ENCODE measurements around the gene SERAC1. TPM values are rescaled to one million over a fixed set of nuclear protein-coding genes. Genes with fewer than 3 reads are reported as not detected.

The SERAC1 gene
- total RNA-seq, 2 donors from 2014 or later: 15.1 to 19.4 TPM

DNA sequence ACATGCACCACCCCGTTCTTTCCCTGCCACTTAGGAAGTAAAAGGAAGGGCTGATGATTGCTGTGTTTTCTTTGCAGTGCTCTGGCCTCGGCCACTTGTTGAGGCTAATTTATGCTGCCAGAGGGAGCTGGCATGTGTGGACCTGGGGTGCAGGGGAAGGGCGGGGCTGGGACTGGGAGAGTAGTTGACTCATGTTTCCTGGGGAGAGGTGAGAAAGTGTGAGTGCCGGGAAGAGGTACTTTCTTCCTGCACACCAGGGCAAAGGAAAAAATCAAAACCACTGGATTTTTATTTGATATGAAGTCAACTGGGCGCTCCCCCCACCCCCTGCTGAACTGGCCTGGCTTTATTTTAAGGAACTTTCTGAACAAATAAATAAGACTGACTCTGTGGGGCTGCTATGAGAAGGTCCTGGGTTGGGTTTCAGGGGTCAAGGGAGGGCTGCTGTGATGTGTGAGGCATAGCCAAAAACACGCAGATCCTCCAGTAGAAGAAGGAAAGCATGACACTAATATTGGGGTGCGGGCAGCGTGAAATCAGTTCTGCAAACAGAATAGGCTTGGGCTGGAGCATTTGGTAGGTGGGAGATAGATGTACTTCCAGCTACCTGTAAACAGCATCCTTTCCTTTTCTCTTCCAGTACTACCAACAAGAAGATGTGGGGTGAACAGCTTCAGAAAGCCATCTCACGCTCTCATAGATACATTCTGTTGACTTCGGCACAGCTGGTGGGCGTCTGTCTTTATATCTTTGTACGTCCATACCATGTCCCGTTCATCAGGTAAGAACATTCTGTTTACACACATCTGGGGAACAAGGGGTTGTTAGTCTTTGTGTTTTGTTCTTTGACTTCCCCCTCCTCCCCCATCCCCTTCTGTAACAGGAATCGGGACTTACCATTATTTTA lies 98.9 kb downstream of the SERAC1 start:
- H3K4me3 Mint-ChIP-seq: no peak overlapping the region
- Histone ChIP-seq H3K27ac (ENCODE audit: low read depth, low read length) (no peak overlapping the region), H3K9ac (ENCODE audit: extremely low read depth, low read length, poor library complexity, severe bottlenecking) (no peak overlapping the region), H3K4me1 (ENCODE audit: control insufficient read depth, insufficient read depth, low read length) (no peaks in the 10 kb centered on the region), H3K9me3 (ENCODE audit: control insufficient read depth, low read length) (no peaks in the 10 kb centered on the region), H3K27me3 (ENCODE audit: control insufficient read depth, insufficient read depth, low read length, poor library complexity, severe bottlenecking) (no peaks in the 10 kb centered on the region), H3K36me3 (ENCODE audit: control insufficient read depth, insufficient read depth, low read length) (peaks cover 46% of the 10 kb centered on the region), H3K4me3 (ENCODE audit: low read length) (no peak overlapping the region)
- no peaks in the 10 kb centered on the region for H3K27me3 Mint-ChIP-seq (ENCODE audit: insufficient read depth)
- no peak overlapping the region for H3K27ac Mint-ChIP-seq
- peaks cover 8% of the 10 kb centered on the region for H3K4me1 Mint-ChIP-seq
- H3K36me3 Mint-ChIP-seq (ENCODE audit: low read depth): peaks cover 25% of the 10 kb centered on the region
- no peaks in the 10 kb centered on the region for H3K9me3 Mint-ChIP-seq
- 91 to 100% methylated on average over 8 to 14 of the region's 14 CpGs for WGBS, 2 experiments (ENCODE audit: insufficient coverage in 1 of 2, insufficient read length in 1 of 2)
- TF ChIP-seq, protein P1, sequence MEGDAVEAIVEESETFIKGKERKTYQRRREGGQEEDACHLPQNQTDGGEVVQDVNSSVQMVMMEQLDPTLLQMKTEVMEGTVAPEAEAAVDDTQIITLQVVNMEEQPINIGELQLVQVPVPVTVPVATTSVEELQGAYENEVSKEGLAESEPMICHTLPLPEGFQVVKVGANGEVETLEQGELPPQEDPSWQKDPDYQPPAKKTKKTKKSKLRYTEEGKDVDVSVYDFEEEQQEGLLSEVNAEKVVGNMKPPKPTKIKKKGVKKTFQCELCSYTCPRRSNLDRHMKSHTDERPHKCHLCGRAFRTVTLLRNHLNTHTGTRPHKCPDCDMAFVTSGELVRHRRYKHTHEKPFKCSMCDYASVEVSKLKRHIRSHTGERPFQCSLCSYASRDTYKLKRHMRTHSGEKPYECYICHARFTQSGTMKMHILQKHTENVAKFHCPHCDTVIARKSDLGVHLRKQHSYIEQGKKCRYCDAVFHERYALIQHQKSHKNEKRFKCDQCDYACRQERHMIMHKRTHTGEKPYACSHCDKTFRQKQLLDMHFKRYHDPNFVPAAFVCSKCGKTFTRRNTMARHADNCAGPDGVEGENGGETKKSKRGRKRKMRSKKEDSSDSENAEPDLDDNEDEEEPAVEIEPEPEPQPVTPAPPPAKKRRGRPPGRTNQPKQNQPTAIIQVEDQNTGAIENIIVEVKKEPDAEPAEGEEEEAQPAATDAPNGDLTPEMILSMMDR (conservative IDR thresholded peaks at IDR 0.05): no peak
- peak; percentile 74 for DNase-seq

DNA sequence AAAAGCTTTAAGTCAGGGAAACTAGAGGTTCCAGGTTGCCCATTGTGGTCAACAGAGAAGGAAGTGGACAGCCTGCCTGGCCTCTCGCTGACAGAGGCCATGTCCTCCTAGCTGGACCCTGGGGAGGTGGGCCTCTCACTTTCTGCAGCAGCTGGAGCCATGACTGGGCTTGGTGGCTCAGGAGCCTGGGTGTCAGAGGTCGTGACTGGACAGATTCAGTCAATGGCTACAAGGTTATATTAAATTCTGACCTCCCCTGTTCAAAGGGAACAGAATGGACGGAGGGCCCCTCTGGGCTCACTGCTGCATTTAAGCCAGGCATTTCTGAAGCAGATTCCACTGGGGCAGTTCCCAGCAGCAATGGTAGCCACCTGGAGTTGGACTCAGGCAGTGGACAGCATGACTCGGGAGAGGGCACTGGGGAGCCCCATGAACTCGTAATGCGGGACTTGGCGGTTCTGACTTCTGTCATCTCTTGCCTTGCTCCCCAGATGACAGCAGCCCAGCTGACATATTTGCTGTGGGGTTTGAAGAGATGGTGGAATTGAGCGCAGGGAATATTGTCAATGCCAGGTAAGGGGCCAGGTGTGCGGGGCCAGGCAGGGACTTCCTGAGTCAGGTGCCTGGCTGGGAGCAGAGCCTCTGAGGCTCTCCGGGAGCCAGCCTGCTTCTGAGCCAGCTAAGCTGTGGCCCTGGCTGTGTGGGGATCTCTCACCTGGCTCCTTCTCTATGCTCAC lies 99.7 kb downstream of the SERAC1 start:
- H3K27me3 ChIP-seq (ENCODE audit: control insufficient read depth, insufficient read depth, low read length, poor library complexity, severe bottlenecking): no peaks in the 10 kb centered on the region
- Mint-ChIP-seq H3K36me3 (ENCODE audit: low read depth) (peaks cover 26% of the 10 kb centered on the region), H3K27ac (no peak overlapping the region), H3K4me3 (no peak overlapping the region), H3K4me1 (peaks cover 8% of the 10 kb centered on the region), H3K9me3 (no peaks in the 10 kb centered on the region), H3K27me3 (ENCODE audit: insufficient read depth) (no peaks in the 10 kb centered on the region)
- H3K9me3 ChIP-seq (ENCODE audit: control insufficient read depth, low read length): no peaks in the 10 kb centered on the region
- DNase-seq: no peak
- H3K4me3 ChIP-seq (ENCODE audit: low read length): no peak overlapping the region
- peaks cover 44% of the 10 kb centered on the region for H3K36me3 ChIP-seq (ENCODE audit: control insufficient read depth, insufficient read depth, low read length)
- no peak overlapping the region for H3K9ac ChIP-seq (ENCODE audit: extremely low read depth, low read length, poor library complexity, severe bottlenecking)
- no peak overlapping the region for H3K27ac ChIP-seq (ENCODE audit: low read depth, low read length)
- WGBS, 2 experiments (ENCODE audit: insufficient coverage in 1 of 2, insufficient read length in 1 of 2): 93 to 96% methylated on average over 4 to 10 of the region's 10 CpGs
- TF ChIP-seq, protein P1 (conservative IDR thresholded peaks at IDR 0.05): no peak
- no peaks in the 10 kb centered on the region for H3K4me1 ChIP-seq (ENCODE audit: control insufficient read depth, insufficient read depth, low read length)

DNA sequence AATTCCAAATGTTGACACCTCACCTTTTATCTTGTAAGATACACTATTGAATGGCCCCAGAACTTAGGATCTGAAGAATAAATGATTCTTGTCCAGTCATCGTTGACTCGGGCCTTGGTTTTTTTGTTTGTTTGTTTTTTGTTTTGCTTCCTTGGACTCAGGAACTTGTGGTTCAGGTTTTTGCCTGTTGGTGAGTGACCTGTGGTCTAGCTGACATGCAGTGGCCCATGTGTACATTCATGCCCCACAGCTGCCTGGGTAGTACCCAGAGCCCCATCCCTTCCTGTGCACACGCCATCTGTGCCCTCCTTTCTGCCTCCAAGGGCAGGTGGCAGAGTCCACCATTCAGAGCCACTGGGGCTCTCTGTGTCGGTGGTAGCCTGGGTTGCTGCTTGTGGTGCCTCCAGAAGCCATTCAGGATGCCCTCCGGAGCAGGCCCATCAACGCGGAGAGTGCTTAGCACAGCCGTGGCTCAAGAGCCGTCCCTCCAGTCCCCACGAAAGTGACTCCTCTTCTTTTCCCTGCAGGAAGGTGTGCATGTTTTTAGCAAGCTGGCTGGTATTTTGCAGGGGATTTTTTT lies 100.5 kb downstream of the SERAC1 start:
- H3K4me3 Mint-ChIP-seq: no peak overlapping the region
- H3K4me3 ChIP-seq (ENCODE audit: low read length): no peak overlapping the region
- no peak overlapping the region for H3K9ac ChIP-seq (ENCODE audit: extremely low read depth, low read length, poor library complexity, severe bottlenecking)
- H3K4me1 ChIP-seq (ENCODE audit: control insufficient read depth, insufficient read depth, low read length): no peaks in the 10 kb centered on the region
- no peak for DNase-seq
- H3K27ac ChIP-seq (ENCODE audit: low read depth, low read length): no peak overlapping the region
- H3K36me3 Mint-ChIP-seq (ENCODE audit: low read depth): peaks cover 33% of the 10 kb centered on the region
- peaks cover 8% of the 10 kb centered on the region for H3K4me1 Mint-ChIP-seq
- TF ChIP-seq, protein P1 (conservative IDR thresholded peaks at IDR 0.05): no peak
- peaks cover 49% of the 10 kb centered on the region for H3K36me3 ChIP-seq (ENCODE audit: control insufficient read depth, insufficient read depth, low read length)
- no peaks in the 10 kb centered on the region for H3K9me3 Mint-ChIP-seq
- 92 to 96% methylated on average over 3 to 10 of the region's 10 CpGs for WGBS, 2 experiments (ENCODE audit: insufficient coverage in 1 of 2, insufficient read length in 1 of 2)
- H3K27me3 ChIP-seq (ENCODE audit: control insufficient read depth, insufficient read depth, low read length, poor library complexity, severe bottlenecking): no peaks in the 10 kb centered on the region
- peaks cover 6% of the 10 kb centered on the region for H3K9me3 ChIP-seq (ENCODE audit: control insufficient read depth, low read length)
- no peak overlapping the region for H3K27ac Mint-ChIP-seq
- H3K27me3 Mint-ChIP-seq (ENCODE audit: insufficient read depth): no peaks in the 10 kb centered on the region

Measured in endodermal cell (in vitro differentiated cells).